Stimulated activated naive CD8-positive, alpha-beta T cell treated with anti-CD3 and anti-CD28 coated beads, Interleukin-15, amount 100 ng/mL, for 72 hours (primary cell): ENCODE results near the gene FBXO38.

Experiments used
- ATAC-seq: fragments of 150-1000 bp; cut with Tn5 transposase; 2 replicates; pipeline ENCODE4 v1.10.0; 2021; ENCODE audit warnings: mild to moderate bottlenecking, moderate library complexity
- DNase-seq, 2 donors: peaks; one replicate each; pipeline ENCODE4 v3.0.0; 2021 to 2022
- H3K27ac Mint-ChIP-seq, 2 donors: one replicate each; pipeline ENCODE4 v1.8.0; 2022; ENCODE audit warnings: mild to moderate bottlenecking in 2 of 2, mixed read lengths in 2 of 2, moderate library complexity in 2 of 2
- H3K27me3 Mint-ChIP-seq: one replicate; pipeline ENCODE4 v1.8.0; 2022; ENCODE audit warnings: mixed read lengths
- H3K4me1 Mint-ChIP-seq: one replicate; pipeline ENCODE4 v1.8.0; 2022; ENCODE audit warnings: mild to moderate bottlenecking, mixed read lengths
- H3K4me3 Mint-ChIP-seq, 2 donors: one replicate each; pipeline ENCODE4 v1.8.0; 2022; ENCODE audit warnings: mild to moderate bottlenecking in 2 of 2, mixed read lengths in 2 of 2, moderate library complexity in 1 of 2
- H3K9me3 Mint-ChIP-seq, 2 donors: one replicate each; pipeline ENCODE4 v1.8.0; 2022; ENCODE audit warnings: mixed read lengths in 2 of 2

The FBXO38 gene

GRCh38 chr5:148436029-148436428 lies 52.3 kb downstream of the FBXO38 start:
- H3K4me3 Mint-ChIP-seq, result peak overlapping the region in 1 of 2 donors; percentile 76
- ATAC-seq (no peak), DNase-seq (no peak)
- H3K9me3 Mint-ChIP-seq, result no peaks in the 10 kb centered on the region
- no peaks in the 10 kb centered on the region for H3K27me3 Mint-ChIP-seq
- H3K4me1 Mint-ChIP-seq, result peaks cover 13% of the 10 kb centered on the region
- peak overlapping the region; percentile 94 to 99 for H3K27ac Mint-ChIP-seq

GRCh38 chr5:148437249-148437648 lies 53.5 kb downstream of the FBXO38 start:
- Mint-ChIP-seq H3K4me3 (peak overlapping the region; percentile 15 to 76), H3K27ac (peak overlapping the region; percentile 94 to 99), H3K4me1 (peaks cover 13% of the 10 kb centered on the region), H3K9me3 (no peaks in the 10 kb centered on the region), H3K27me3 (no peaks in the 10 kb centered on the region)
- DNase-seq (peak in 1 of 2 donors; percentile 30), ATAC-seq (peak; percentile 76)

- H3K27me3 Mint-ChIP-seq, result no peaks in the 10 kb centered on the region
- ATAC-seq, result no peak
- H3K4me3 Mint-ChIP-seq, result no peak overlapping the region
- DNase-seq, result no peak
- H3K4me1 Mint-ChIP-seq, result peaks cover 13% of the 10 kb centered on the region
- H3K27ac Mint-ChIP-seq, result no peak overlapping the region
- H3K9me3 Mint-ChIP-seq, result no peaks in the 10 kb centered on the region
These were observed 55.2 kb downstream of the FBXO38 start for GRCh38 chr5:148438933-148439332.

- Mint-ChIP-seq H3K27me3 (no peaks in the 10 kb centered on the region), H3K27ac (no peak overlapping the region), H3K4me1 (peaks cover 5% of the 10 kb centered on the region), H3K4me3 (no peak overlapping the region), H3K9me3 (no peaks in the 10 kb centered on the region)
- DNase-seq (no peak), ATAC-seq (no peak)
These were observed 59.5 kb downstream of the FBXO38 start for GRCh38 chr5:148443241-148443640.

GRCh38 chr5:148443998-148444397 lies 60.2 kb downstream of the FBXO38 start:
- Mint-ChIP-seq H3K27ac (no peak overlapping the region), H3K4me3 (no peak overlapping the region), H3K4me1 (peaks cover 5% of the 10 kb centered on the region), H3K9me3 (no peaks in the 10 kb centered on the region), H3K27me3 (no peaks in the 10 kb centered on the region)
- ATAC-seq (peak; percentile 79), DNase-seq (peak; percentile 21 to 36)

GRCh38 chr5:148445578-148445977 lies 61.8 kb downstream of the FBXO38 start:
- H3K27ac Mint-ChIP-seq, result no peak overlapping the region
- no peaks in the 10 kb centered on the region for H3K9me3 Mint-ChIP-seq
- H3K4me1 Mint-ChIP-seq, result peaks cover 5% of the 10 kb centered on the region
- H3K4me3 Mint-ChIP-seq, result no peak overlapping the region
- H3K27me3 Mint-ChIP-seq, result no peaks in the 10 kb centered on the region
- no peak for DNase-seq
- ATAC-seq, result no peak

GRCh38 chr5:148446611-148447010 lies 62.9 kb downstream of the FBXO38 start:
- Mint-ChIP-seq H3K4me1 (peaks cover 5% of the 10 kb centered on the region), H3K27ac (no peak overlapping the region)

GRCh38 chr5:148452499-148453193 lies 68.9 kb downstream of the FBXO38 start:
- no peaks in the 10 kb centered on the region for H3K4me1 Mint-ChIP-seq
- no peaks in the 10 kb centered on the region for H3K9me3 Mint-ChIP-seq
- no peak for ATAC-seq
- H3K27ac Mint-ChIP-seq, result no peak overlapping the region
- H3K27me3 Mint-ChIP-seq, result no peaks in the 10 kb centered on the region
- no peak for DNase-seq
- no peak overlapping the region for H3K4me3 Mint-ChIP-seq

More at GRCh38 chr5:148446611-148447010, 62.9 kb downstream of the FBXO38 start:
- no peak overlapping the region for H3K4me3 Mint-ChIP-seq
- ATAC-seq, result no peak
- DNase-seq, result no peak
- no peaks in the 10 kb centered on the region for H3K9me3 Mint-ChIP-seq
- no peaks in the 10 kb centered on the region for H3K27me3 Mint-ChIP-seq

- H3K4me1 Mint-ChIP-seq, result peaks cover 16% of the 10 kb centered on the region
- no peak overlapping the region for H3K4me3 Mint-ChIP-seq
- peaks cover 12% of the 10 kb centered on the region for H3K27me3 Mint-ChIP-seq
- H3K27ac Mint-ChIP-seq, result no peak overlapping the region
- H3K9me3 Mint-ChIP-seq, result no peaks in the 10 kb centered on the region
- ATAC-seq (no peak), DNase-seq (no peak)
These were observed 70.8 kb downstream of the FBXO38 start for GRCh38 chr5:148454576-148454975.

GRCh38 chr5:148455185-148455584 lies 71.4 kb downstream of the FBXO38 start:
- Mint-ChIP-seq H3K27me3 (peaks cover 18% of the 10 kb centered on the region), H3K4me3 (no peak overlapping the region), H3K4me1 (peaks cover 22% of the 10 kb centered on the region), H3K27ac (no peak overlapping the region), H3K9me3 (no peaks in the 10 kb centered on the region)
- no peak for ATAC-seq
- no peak for DNase-seq

GRCh38 chr5:148457183-148457620 lies 73.4 kb downstream of the FBXO38 start:
- ATAC-seq (peak; percentile 82), DNase-seq (peak in 1 of 2 donors; percentile 13)
- Mint-ChIP-seq H3K4me1 (peaks cover 23% of the 10 kb centered on the region), H3K27me3 (peaks cover 24% of the 10 kb centered on the region), H3K4me3 (no peak overlapping the region), H3K9me3 (no peaks in the 10 kb centered on the region), H3K27ac (no peak overlapping the region)

GRCh38 chr5:148458036-148458888 lies 74.5 kb downstream of the FBXO38 start:
- Mint-ChIP-seq H3K4me3 (no peak overlapping the region), H3K27me3 (peaks cover 24% of the 10 kb centered on the region), H3K27ac (no peak overlapping the region), H3K9me3 (no peaks in the 10 kb centered on the region), H3K4me1 (peaks cover 23% of the 10 kb centered on the region)
- DNase-seq (no peak), ATAC-seq (peak; percentile 60)

GRCh38 chr5:148459669-148460068 lies 75.9 kb downstream of the FBXO38 start:
- no peak for DNase-seq
- H3K4me1 Mint-ChIP-seq, result peaks cover 23% of the 10 kb centered on the region
- no peaks in the 10 kb centered on the region for H3K9me3 Mint-ChIP-seq
- peaks cover 24% of the 10 kb centered on the region for H3K27me3 Mint-ChIP-seq
- no peak overlapping the region for H3K4me3 Mint-ChIP-seq
- ATAC-seq, result no peak
- H3K27ac Mint-ChIP-seq, result no peak overlapping the region

GRCh38 chr5:148465381-148466235 lies 81.8 kb downstream of the FBXO38 start:
- ATAC-seq, result no peak
- Mint-ChIP-seq H3K4me1 (no peaks in the 10 kb centered on the region), H3K27ac (no peak overlapping the region), H3K27me3 (peaks cover 2% of the 10 kb centered on the region), H3K4me3 (no peak overlapping the region), H3K9me3 (no peaks in the 10 kb centered on the region)
- no peak for DNase-seq

GRCh38 chr5:148466236-148466580 lies 82.5 kb downstream of the FBXO38 start:
- no peak overlapping the region for H3K4me3 Mint-ChIP-seq
- no peaks in the 10 kb centered on the region for H3K9me3 Mint-ChIP-seq
- DNase-seq, result no peak
- no peaks in the 10 kb centered on the region for H3K27me3 Mint-ChIP-seq
- H3K4me1 Mint-ChIP-seq, result no peaks in the 10 kb centered on the region
- ATAC-seq, result no peak
- no peak overlapping the region for H3K27ac Mint-ChIP-seq
